Daoy (cell line): Measurements from ENCODE around the gene PRND. TPM values are rescaled to one million over a fixed set of nuclear protein-coding genes. Genes with fewer than 3 reads are reported as not detected.
"Not testable (repeated sequence)": the region's sequence is repeated elsewhere in the genome, so short reads cannot be mapped to it uniquely, and the experiment has no call there.

Experiments used
- DNase-seq: peaks from one replicate; pipeline ENCODE4 v3.0.0-alpha.2; 2015; ENCODE audit warnings: low read depth
- total RNA-seq: library from RNA; depleted of rRNA; stranded (reverse); fragments of >200 nt; shearing (Covaris generic); gene quantifications from 2 replicates; pipeline ENCODE4 v1.2.3, GENCODE V29; 2014

The PRND gene
- total RNA-seq, 1 experiment from 2014 or later: not detected

GRCh38 chr20:4737857-4738627, 16.3 kb downstream of the PRND start:
- no peak for DNase-seq

- peak; percentile 48 for DNase-seq
These were observed 19.2 kb downstream of the PRND start for GRCh38 chr20:4740774-4741431.

DNA sequence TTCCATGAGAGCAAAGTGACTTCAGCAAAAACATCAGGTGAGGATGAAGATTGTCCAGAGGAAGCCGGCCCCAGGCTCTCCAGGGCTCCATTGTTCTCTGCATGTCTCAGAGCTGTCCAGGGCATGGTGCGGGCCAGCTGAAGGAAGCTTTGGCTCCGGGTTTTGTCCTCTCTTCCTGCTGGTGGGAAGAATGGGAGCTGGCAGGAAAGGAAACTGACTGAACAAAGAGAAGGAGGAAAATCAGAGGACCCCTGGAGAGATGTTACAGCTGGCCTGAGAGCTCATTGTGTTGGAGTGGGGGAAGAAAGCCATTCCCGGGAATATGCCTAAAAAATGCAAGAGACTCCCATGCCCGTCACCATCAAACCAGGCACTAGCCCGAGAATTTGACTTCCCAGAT, 27.1 kb downstream of the PRND start:
- no peak for DNase-seq

DNA sequence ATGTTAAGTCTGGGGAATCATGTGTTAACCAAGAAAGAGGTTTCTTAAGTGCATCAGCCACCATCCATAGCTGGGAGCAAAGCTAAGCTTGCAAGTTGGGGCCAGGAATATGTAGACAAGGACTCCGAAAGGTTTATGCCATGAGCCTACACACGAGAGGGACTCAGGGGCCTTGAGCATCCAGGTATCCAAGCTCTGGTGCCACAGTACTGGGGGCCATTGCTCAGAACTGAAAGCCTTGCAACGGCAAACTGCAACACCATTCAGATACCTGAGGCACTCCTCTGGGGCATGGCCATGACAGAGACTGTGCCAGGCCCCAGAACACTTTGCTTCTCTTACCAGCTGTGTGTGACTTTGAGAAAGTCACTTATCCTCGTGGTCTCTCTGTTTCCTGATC, 27.6 kb downstream of the PRND start:
- DNase-seq: no peak

GRCh38 chr20:4750381-4750780, 28.7 kb downstream of the PRND start:
- no peak for DNase-seq

DNA sequence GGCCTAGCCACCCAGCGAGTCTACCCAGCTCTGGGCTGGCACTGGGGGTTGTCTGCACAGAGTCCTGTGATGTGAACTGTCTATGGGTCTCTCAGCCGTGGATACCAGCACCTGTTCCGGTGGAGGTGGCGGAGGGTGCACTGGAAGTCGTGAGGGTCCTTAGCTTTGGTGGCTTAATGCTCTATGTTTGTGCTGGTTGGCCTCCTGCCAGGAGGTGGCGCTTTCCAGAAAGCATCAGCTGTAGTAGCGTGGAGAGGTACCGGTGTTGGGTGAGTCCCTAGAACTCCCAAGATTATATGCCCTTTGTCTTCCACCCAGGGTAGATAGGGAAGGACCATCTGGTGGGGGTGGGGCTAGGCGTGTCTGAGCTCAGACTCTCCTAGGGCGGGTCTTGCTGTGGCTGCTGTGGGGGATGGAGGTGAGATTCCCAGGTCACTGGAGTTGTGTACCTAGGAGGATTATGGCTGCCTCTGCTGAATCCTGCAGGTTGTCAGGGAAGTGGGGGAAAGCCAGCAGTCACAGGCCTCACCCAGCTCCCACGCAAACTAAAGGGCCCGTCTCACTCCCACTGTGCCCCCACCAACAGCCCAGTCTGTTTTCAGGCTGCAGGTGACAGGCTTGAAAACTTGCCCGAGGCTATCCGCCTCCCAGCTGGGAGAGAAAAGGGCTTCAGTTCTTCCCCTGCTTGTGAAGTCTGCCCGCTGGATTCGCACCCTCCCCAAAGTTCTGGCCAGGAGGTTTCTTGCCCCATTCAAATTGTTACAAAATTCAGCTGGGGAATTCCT, 37.6 kb downstream of the PRND start:
- not testable (repeated sequence) for DNase-seq

DNA sequence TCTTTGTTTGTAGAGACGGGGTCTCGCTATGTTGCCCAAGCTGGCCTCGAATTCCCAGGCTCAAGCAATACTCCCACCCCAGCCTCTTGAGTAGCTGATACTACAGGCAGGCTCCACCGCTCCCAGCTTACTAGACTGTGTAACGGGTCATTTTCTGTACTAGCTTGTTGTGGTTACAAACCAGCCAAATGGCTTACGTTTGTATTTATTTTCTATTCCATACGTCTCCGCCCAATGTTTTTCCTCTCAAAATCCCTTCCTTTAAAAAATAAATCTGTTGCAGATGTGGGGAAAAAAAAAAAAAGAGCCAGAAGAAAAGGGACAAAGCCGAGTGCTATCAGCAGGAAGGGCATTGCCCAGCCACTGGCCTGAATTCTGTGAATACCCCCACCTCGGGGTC, 41.6 kb downstream of the PRND start:
- DNase-seq: no peak

GRCh38 chr20:4763723-4764510, 42.2 kb downstream of the PRND start:
- no peak for DNase-seq

GRCh38 chr20:4764805-4765204, 43.1 kb downstream of the PRND start:
- no peak for DNase-seq

- DNase-seq: no peak
These were observed 44.0 kb downstream of the PRND start for GRCh38 chr20:4765681-4766080.

DNA sequence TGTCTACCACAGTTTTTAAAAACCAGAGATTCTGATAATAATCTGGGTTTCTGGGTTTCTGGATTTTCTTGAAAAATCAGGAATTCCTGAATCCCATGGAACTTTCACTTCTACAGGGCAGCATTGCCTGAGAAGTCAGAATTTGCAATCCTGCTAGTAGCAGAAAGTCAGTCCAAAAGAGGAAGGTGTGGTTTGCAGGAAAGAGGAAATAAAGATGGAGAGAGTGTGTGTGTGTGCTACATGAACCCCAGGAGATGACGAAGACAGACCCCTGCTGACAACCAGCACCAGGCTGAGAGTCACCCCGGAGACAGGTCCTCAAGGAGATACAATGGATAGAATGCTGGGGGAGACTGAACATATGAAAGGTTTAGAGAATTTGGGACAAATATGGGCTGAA, 44.9 kb downstream of the PRND start:
- DNase-seq: no peak

- DNase-seq: no peak
These were observed 45.4 kb downstream of the PRND start for GRCh38 chr20:4767084-4767483.

DNA sequence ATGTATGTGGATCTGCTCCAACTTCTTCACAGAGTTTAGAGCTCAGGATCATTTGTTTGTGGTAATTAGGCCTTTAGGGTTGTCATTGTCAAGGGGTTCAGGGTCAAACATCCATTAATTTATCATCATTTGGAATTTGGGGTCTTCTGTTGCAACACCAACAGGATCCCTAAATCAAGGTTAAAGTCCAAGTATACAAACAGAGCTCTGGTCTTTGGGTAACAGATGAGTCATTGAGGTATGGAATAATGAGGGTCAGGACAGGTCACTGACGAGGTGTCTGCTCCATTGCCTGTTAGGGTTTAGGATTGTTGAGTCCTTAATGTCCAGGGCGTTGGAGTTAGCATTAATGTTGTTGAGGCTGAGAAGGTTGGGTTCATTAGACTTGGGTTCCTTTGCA, 47.6 kb downstream of the PRND start:
- no peak for DNase-seq

DNA sequence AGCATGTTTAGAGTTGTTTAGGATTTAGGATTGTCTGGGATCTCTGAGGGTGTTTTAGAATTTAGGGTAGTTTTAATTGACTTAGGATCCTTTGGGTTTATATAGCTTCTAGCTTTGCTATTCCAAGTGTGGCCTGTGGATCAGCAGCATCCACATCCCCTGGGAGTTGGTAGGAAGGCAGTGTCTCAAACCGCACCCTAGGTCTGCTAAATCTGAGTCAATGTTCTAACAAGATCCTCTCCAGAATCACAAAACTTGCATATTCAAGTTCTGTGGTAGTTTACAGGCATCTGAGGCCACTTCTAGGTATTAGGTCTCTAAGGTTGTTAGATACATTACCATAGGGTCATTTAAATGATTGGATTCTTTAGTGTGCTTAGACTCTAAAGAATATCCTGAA, 48.3 kb downstream of the PRND start:
- no peak for DNase-seq

DNA sequence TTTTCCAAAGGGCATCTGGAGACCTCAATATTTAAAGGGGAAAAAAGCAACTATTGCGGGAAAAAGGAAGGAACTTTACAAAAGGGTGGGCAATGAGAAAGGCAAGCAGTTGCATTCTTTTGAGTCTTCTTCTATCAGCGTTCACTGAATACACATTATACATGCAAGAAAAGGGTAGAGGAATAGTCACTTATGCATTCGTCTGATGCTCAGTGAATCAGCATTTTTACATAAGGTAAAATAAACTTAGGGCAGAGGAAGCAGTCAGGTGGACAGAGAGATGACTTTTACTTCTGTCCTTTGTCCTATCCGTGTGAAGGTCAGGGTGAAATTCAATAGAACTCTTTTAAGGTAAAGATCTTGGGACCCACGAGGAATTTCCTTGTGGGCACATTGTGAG, 49.3 kb downstream of the PRND start:
- no peak for DNase-seq

GRCh38 chr20:4772132-4772531, 50.4 kb downstream of the PRND start:
- DNase-seq: no peak

GRCh38 chr20:4773014-4773413, 51.3 kb downstream of the PRND start:
- not testable (repeated sequence) for DNase-seq

DNA sequence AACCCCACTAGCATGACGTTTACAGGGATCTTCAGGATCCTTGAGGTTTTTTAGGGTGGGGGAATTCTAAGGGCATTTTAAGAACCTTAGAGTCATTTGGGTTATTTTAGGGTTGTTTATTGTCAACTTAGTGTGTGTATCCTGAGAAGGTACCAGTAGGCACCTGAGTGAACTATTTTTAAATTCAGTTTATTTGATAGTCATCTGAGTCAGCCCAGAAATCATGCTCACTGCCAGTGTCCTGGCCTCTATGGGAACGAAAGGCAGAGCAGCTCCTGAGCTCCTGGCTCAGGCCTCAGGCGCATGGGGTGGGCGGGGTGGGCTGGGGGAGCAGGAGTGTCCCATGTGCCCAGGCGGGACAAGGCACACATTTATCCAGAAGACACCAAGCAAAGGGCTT, 52.0 kb downstream of the PRND start:
- no peak for DNase-seq

GRCh38 chr20:4774207-4774606, 52.5 kb downstream of the PRND start:
- no peak for DNase-seq

DNA sequence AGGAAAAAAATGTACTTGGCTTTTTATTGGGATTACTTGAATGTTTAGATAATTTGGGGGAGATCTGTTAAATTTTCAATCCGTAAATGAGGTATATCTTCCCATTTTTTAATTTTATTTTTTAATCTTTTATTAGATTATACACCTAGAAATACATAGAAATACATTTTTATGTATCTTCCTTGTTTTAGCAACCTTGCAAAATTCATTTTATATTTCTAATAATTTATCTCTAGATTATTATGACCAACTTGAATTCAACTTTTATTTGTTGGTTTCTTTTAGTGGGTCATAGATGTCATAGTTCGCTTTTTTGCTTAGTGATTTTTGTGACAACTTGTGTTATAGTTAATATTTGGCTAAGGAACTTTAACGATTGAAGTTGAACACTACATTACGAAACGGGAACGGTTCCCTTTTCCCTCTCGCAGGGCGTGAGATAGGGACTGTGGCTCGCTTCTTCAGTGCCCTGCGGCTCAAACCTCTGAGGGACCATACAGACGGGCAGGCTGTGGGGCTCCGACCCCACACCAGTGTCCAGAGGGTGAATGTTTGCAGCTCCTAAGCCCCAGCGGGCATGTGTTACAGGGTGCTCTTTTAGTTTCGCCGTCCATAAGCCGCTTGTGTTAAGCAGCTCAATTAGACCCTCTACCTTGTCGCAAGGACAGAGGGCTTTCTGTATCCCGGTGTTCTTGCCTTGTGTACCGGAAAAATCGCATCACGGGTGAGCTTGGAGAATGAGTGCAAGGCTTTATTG, 53.8 kb downstream of the PRND start:
- DNase-seq: no peak

GRCh38 chr20:4776079-4776630, 54.4 kb downstream of the PRND start:
- no peak for DNase-seq
